SK-N-SH treated with all-trans-retinoic acid at 6 μM for 48 hours (cell line): ENCODE measurements around the gene PRKCE.
A peak's percentile ranks its signal among the peaks of the same experiment; 100 is the strongest.

Experiments used
- ATAC-seq: fragments of 200-7000 bp; cut with Tn5 transposase; 3 replicates; pipeline ENCODE4 v1.9.1; 2020; ENCODE audit warnings: mild to moderate bottlenecking, moderate library complexity
- BACH2 ChIP-seq: fragments of 250-450 bp; sonication (Bioruptor Pico); IDR thresholded peaks from 2 replicates; pipeline ENCODE4 v1.9.0; 2021; ENCODE audit warnings: mild to moderate bottlenecking, borderline replicate concordance
- CSDC2 ChIP-seq: fragments of 250-450 bp; sonication (Bioruptor Pico); IDR thresholded peaks from 2 replicates; pipeline ENCODE4 v1.5.0; 2020; ENCODE audit warnings: mild to moderate bottlenecking, moderate library complexity
- ESRRG ChIP-seq: fragments of 250-450 bp; sonication (Bioruptor Pico); IDR thresholded peaks from 2 replicates; pipeline ENCODE4 v1.6.1; 2021; ENCODE audit warnings: mild to moderate bottlenecking
- GLIS3 ChIP-seq: fragments of 250-450 bp; sonication (Bioruptor Pico); IDR thresholded peaks from 2 replicates; pipeline ENCODE4 v1.5.0; 2020; ENCODE audit warnings: mild to moderate bottlenecking, moderate library complexity
- ISL1 ChIP-seq: fragments of 250-450 bp; sonication (Bioruptor Pico); IDR thresholded peaks from 2 replicates; pipeline ENCODE4 v2.1.2; 2022; ENCODE audit warnings: mild to moderate bottlenecking, moderate library complexity
- PPARA ChIP-seq: fragments of 250-450 bp; sonication (Bioruptor Pico); IDR thresholded peaks from 2 replicates; pipeline ENCODE4 v1.5.0; 2020; ENCODE audit warnings: mild to moderate bottlenecking, borderline replicate concordance
- RARB ChIP-seq: fragments of 250-450 bp; sonication (Bioruptor Pico); IDR thresholded peaks from 2 replicates; pipeline ENCODE4 v1.8.0; 2021; ENCODE audit warnings: mild to moderate bottlenecking, moderate library complexity
- SNAI2 ChIP-seq: fragments of 250-450 bp; sonication (Bioruptor Pico); IDR thresholded peaks from 2 replicates; pipeline ENCODE4 v1.5.0; 2020; ENCODE audit warnings: mild to moderate bottlenecking, moderate library complexity
- TCF4 ChIP-seq: fragments of 250-450 bp; sonication (Bioruptor Pico); IDR thresholded peaks from 2 replicates; pipeline ENCODE4 v1.8.0; 2021; ENCODE audit warnings: mild to moderate bottlenecking, moderate library complexity, borderline replicate concordance
- TOX ChIP-seq: fragments of 250-450 bp; sonication (Bioruptor Pico); IDR thresholded peaks from 2 replicates; pipeline ENCODE4 v1.8.0; 2021; ENCODE audit warnings: mild to moderate bottlenecking, moderate library complexity, borderline replicate concordance
- TSHZ2 ChIP-seq: fragments of 250-450 bp; sonication (Bioruptor Pico); IDR thresholded peaks from 2 replicates; pipeline ENCODE4 v1.5.0; 2020; ENCODE audit warnings: mild to moderate bottlenecking, moderate library complexity
- ZC3H10 ChIP-seq: fragments of 250-450 bp; sonication (Bioruptor Pico); IDR thresholded peaks from 2 replicates; pipeline ENCODE4 v1.5.1; 2021; ENCODE audit warnings: mild to moderate bottlenecking, moderate library complexity
- ZFP3 ChIP-seq: fragments of 250-450 bp; sonication (Bioruptor Pico); IDR thresholded peaks from 2 replicates; pipeline ENCODE4 v1.5.0; 2020; ENCODE audit warnings: mild to moderate bottlenecking, moderate library complexity
- ZNF8 ChIP-seq: fragments of 450-650 bp; formaldehyde crosslinking; IDR thresholded peaks from 2 replicates; pipeline ENCODE4 v1.5.0; 2020; ENCODE audit warnings: mild to moderate bottlenecking, moderate library complexity
- TF ChIP-seq, protein P1 (sequence below): fragments of 250-450 bp; sonication (Bioruptor Pico); IDR thresholded peaks from 2 replicates; pipeline ENCODE4 v1.8.0; 2020; ENCODE audit warnings: mild to moderate bottlenecking, moderate library complexity, borderline replicate concordance
- TF ChIP-seq, protein P2 (sequence below): fragments of 250-450 bp; sonication (Bioruptor Pico); IDR thresholded peaks from 2 replicates; pipeline ENCODE4 v1.5.1; 2020; ENCODE audit warnings: low read depth, mild to moderate bottlenecking, moderate library complexity

PRKCE gene

DNA sequence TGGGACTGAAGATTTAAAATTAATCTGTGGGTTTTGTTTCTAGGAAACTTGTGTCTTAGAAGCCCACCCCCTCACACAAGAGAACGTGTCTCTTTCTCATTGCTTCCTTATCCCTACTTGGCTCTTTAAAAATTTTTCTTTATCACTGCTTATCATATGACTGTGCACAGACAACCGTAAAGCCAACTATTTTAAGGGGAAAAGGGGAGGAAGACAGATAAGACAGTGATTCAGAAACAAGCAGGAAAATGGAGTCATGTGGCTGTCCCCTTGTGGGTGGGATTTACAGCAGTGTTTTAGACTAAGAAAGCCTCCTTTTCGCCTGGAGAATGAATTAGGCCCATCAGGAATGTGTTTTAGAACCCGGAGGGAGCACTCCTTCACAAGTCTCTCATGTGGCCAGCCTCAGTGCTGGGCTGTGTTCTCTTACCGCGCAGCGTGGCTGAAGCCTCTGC lies 17.6 kb downstream of the PRKCE start:
- ATAC-seq: peak; percentile 55
- TF ChIP-seq TSHZ2 (CRISPR knock-in tag) (no peak), ISL1 (CRISPR knock-in tag) (peak; percentile 36; the same call in 1 of the 2 replicates)

DNA sequence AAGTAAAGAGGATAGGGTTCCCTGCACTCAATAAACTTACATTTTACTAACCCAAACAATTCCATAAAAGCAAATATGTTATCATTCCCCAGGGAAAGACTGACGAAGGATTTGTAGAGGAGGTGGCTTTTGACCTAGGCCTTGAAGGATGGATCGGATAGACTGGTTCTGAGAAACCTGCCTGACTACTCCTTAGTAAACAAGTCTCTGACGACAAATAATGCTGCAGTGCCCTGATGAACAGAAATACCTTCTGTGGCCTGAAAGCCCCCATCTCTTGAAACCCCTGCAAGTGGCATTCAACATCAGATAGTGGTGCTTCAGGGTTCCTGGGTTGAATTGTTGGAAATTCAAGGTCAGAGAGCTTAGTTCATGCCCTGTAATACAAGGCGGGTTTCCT lies 19.2 kb downstream of the PRKCE start:
- TF ChIP-seq SNAI2 (CRISPR knock-in tag) (no peak), ESRRG (CRISPR knock-in tag) (no peak), ISL1 (CRISPR knock-in tag) (no peak), TOX (no peak)
- TF ChIP-seq, protein P1, sequence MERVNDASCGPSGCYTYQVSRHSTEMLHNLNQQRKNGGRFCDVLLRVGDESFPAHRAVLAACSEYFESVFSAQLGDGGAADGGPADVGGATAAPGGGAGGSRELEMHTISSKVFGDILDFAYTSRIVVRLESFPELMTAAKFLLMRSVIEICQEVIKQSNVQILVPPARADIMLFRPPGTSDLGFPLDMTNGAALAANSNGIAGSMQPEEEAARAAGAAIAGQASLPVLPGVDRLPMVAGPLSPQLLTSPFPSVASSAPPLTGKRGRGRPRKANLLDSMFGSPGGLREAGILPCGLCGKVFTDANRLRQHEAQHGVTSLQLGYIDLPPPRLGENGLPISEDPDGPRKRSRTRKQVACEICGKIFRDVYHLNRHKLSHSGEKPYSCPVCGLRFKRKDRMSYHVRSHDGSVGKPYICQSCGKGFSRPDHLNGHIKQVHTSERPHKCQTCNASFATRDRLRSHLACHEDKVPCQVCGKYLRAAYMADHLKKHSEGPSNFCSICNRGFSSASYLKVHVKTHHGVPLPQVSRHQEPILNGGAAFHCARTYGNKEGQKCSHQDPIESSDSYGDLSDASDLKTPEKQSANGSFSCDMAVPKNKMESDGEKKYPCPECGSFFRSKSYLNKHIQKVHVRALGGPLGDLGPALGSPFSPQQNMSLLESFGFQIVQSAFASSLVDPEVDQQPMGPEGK (CRISPR knock-in tag): no peak
- TF ChIP-seq, protein P2, sequence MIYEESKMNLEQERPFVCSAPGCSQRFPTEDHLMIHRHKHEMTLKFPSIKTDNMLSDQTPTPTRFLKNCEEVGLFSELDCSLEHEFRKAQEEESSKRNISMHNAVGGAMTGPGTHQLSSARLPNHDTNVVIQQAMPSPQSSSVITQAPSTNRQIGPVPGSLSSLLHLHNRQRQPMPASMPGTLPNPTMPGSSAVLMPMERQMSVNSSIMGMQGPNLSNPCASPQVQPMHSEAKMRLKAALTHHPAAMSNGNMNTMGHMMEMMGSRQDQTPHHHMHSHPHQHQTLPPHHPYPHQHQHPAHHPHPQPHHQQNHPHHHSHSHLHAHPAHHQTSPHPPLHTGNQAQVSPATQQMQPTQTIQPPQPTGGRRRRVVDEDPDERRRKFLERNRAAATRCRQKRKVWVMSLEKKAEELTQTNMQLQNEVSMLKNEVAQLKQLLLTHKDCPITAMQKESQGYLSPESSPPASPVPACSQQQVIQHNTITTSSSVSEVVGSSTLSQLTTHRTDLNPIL: no peak
- ATAC-seq: no peak

- TF ChIP-seq BACH2 (no peak), ZNF8 (CRISPR knock-in tag) (no peak), RARB (CRISPR knock-in tag) (no peak), TCF4 (no peak), CSDC2 (CRISPR knock-in tag) (no peak)
- TF ChIP-seq, all 23 proteins: peak for 0
- no peak for ATAC-seq
Measured at GRCh38 chr2:45672138-45672537, 20.7 kb downstream of the PRKCE start.

GRCh38 chr2:45674035-45674816 lies 22.8 kb downstream of the PRKCE start:
- peak; percentile 57; the same call in 2 of the 3 replicates for ATAC-seq
- TF ChIP-seq ISL1 (CRISPR knock-in tag) (peak; percentile 33; the same call in 1 of the 2 replicates), ZC3H10 (no peak)
- TF ChIP-seq, all 23 proteins: peak for 1

GRCh38 chr2:45675263-45675812 lies 23.9 kb downstream of the PRKCE start:
- TF ChIP-seq SNAI2 (CRISPR knock-in tag) (peak; percentile 66; the same call in 1 of the 2 replicates), TCF4 (peak; percentile 39; the same call in 1 of the 2 replicates), GLIS3 (no peak), ZFP3 (no peak)
- TF ChIP-seq, protein P2: no peak
- peak; percentile 33; the same call in 1 of the 3 replicates for ATAC-seq

- no peak for ATAC-seq
- TF ChIP-seq ZFP3 (no peak), TSHZ2 (CRISPR knock-in tag) (no peak), ZNF8 (CRISPR knock-in tag) (no peak), PPARA (CRISPR knock-in tag) (no peak), TOX (no peak), GLIS3 (no peak), ESRRG (CRISPR knock-in tag) (no peak), ZC3H10 (no peak)
- TF ChIP-seq, protein P1 (CRISPR knock-in tag): no peak
Measured at GRCh38 chr2:45676088-45676487, 24.6 kb downstream of the PRKCE start.
